22Rv1 (cell line): ENCODE data around the gene CREB5.

Experiments used
- CTCF ChIP-seq: fragments of 450-650 bp; IDR thresholded peaks from 2 replicates; pipeline ENCODE4 v1.5.1; 2017; ENCODE audit warnings: mild to moderate bottlenecking
- ZFX ChIP-seq: fragments of 450-650 bp; IDR thresholded peaks from 2 replicates; pipeline ENCODE4 v1.6.1; 2017; ENCODE audit warnings: antibody characterized with exemption, borderline replicate concordance

- no peak for TF ChIP-seq CTCF
- no peak for TF ChIP-seq ZFX
Measured at GRCh38 chr7:28418311-28418710, 6.0 kb downstream of the CREB5 start.
